SH-SY5Y (cell line): ENCODE data around the gene CREBBP.

ENCODE experiments used
- GATA2 ChIP-seq: IDR thresholded peaks from 2 replicates; pipeline ENCODE4 v1.6.1; 2011; ENCODE audit warnings: mild to moderate bottlenecking, low read depth, low read length
- GATA3 ChIP-seq: IDR thresholded peaks from 2 replicates; pipeline ENCODE4 v1.6.1; 2011; ENCODE audit warnings: low read depth, mild to moderate bottlenecking, low read length, moderate library complexity

The CREBBP gene

DNA sequence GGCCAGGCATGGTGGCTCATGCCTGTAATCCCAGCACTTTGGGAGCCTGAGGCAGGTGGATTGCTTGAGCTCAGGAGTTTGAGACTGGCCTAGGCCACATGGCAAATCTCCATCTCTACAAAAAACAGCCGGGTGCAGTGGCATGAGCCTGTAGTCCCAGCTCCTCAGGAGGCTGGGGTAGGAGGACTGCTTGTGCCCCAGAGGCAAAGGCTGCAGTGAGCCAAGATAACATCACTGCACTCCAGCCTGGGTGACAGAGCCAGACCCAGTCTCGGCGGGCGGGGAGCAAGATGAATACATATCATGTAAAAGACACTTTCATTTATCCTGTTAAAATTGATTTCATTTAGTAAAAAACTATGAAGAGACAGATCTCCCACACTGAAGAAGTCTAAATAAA, 54.6 kb downstream of the CREBBP start:
- TF ChIP-seq GATA3 (peak; percentile 51; the same call in 1 of the 2 replicates), GATA2 (peak; percentile 86)

- no peak for TF ChIP-seq GATA3
- TF ChIP-seq GATA2: no peak
Measured at GRCh38 chr16:3825103-3825502, 55.4 kb downstream of the CREBBP start.

- TF ChIP-seq GATA3: no peak
- no peak for TF ChIP-seq GATA2
Measured at GRCh38 chr16:3824121-3824795, 56.3 kb downstream of the CREBBP start.

- TF ChIP-seq GATA2 (no peak), GATA3 (no peak)
Measured at GRCh38 chr16:3823427-3823826, 57.1 kb downstream of the CREBBP start.

GRCh38 chr16:3822366-3823045, 58.0 kb downstream of the CREBBP start:
- TF ChIP-seq GATA2: no peak
- no peak for TF ChIP-seq GATA3

- no peak for TF ChIP-seq GATA2
- TF ChIP-seq GATA3: no peak
Measured at GRCh38 chr16:3821184-3821583, 59.3 kb downstream of the CREBBP start.

DNA sequence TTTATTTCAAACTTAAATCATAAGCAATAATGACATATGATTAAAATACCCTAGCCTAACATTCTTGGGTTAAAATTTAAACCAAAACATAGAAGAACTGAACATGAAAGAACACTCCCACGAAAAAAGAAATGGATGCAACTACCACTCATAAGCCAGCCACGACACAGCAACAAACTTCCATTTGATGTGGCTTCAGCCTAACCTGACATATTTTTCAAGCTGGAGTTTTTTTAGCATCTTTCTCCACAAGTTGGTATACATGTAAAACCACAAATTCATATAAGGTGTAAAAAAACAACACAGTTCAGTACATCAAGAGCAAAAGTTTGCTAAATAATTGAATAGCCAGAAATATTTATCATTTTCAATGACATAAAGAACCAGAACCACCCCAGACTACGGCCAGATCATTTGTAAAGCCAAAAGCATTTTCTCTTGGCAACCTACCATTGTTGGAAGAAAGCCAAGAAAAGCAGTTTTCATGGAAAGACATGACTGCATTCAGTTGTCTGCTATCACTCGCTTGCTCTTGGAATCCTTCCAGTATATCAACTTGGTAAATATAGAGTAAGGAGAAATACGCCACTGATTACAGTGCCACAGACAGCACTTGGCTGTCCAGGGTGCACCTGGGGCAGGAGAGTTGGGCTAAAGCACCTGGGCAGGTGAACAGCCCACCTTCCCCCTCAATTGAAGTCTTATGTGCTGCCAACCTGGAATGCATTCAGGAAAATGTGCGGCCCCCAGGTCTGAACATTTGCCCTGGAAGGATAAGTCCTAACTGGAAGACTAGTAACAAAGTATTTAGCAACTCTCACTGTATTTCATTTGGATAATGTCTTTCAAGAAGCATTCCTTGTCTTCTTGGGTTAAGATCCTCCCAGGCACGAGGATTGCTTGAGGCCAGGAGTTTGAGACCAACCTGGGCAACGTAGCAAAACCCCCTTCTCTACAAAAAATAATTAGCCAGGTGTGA, 60.5 kb downstream of the CREBBP start:
- TF ChIP-seq GATA3 (no peak), GATA2 (no peak)

GRCh38 chr16:3819175-3819527, 61.4 kb downstream of the CREBBP start:
- TF ChIP-seq GATA2 (no peak), GATA3 (no peak)

- TF ChIP-seq GATA3 (no peak), GATA2 (no peak)
Measured at GRCh38 chr16:3816326-3816725, 64.2 kb downstream of the CREBBP start.

GRCh38 chr16:3814755-3815154, 65.8 kb downstream of the CREBBP start:
- TF ChIP-seq GATA3: no peak
- TF ChIP-seq GATA2: no peak

DNA sequence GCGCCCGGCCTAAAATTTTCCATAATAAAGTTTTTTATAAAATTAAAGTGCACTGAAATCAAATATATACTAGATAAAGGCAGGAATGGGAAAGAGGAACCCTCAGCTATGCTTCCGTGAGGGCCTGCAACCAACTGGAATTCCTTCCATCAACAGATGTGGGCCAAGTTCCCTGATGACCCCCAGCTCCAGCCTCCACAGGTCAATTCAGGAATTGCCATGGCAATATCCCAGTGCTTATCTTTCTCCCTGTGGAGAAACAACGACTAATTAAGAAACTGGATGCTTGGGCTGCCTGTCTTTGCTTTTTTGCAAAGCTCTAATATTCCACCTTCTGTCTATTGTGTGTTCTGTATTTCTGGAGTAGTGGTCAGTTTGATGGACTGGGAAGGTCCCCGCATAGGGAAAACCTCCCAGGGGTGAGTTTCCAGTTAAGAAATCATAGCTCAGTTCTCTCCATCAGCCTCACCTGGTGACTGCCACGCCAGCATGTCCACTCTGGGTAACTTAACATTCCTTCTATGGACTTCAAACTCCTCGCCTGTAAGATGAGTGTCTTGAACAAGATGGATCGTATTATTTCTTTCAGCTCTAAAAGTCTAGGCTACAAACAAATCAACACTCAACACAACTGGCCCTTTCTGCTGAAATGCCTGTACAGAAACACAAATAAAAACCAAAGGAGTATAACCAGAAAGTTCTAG, 67.9 kb downstream of the CREBBP start:
- TF ChIP-seq GATA3 (no peak), GATA2 (no peak)

- TF ChIP-seq GATA3: no peak
- no peak for TF ChIP-seq GATA2
Measured at GRCh38 chr16:3810818-3811217, 69.7 kb downstream of the CREBBP start.

DNA sequence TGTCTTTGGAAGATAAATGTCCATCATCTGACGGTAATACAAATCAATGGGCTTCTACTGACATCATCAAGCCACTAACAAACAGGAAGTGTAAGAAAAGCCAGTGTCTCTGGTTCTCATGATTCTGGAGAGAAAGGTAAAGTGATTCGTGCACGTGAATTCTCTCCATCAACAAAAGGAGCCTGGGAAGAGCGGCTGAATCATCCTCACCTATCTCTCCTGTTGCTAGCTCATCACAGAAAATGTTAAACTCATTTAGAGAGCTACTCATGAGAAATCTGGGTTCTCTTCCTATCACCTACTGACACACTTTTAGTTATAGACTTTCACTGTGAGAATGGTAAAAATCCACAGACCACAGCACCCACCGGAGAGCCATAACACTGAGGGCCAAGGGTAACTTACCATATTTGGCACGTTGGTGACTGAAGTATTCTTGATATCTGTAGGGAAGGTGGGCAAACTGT, 70.3 kb downstream of the CREBBP start:
- TF ChIP-seq GATA2 (no peak), GATA3 (no peak)
